Cardiac fibroblast (primary cell): Measurements from ENCODE around the gene GADD45G.

ENCODE experiments used
- DNase-seq, 2 donors: peaks; one replicate each; pipeline versions ENCODE4 v3.0.0 to v3.0.0-alpha.2; 2010; ENCODE audit warnings: low read depth in 2 of 2
- H3K4me3 ChIP-seq, 2 donors: replicated peaks in 1 of 2; 1 replicate in 1 of 2; 2 replicates in 1 of 2; pipeline ENCODE4 v1.5.1; 2011; ENCODE audit warnings: low read depth in 2 of 2, low read length in 2 of 2, mild to moderate bottlenecking in 2 of 2, moderate library complexity in 1 of 2
- CTCF ChIP-seq: IDR thresholded peaks from one replicate; pipeline ENCODE4 v1.5.1; 2011; ENCODE audit warnings: low read depth, mild to moderate bottlenecking, low read length, inconsistent platforms

Gene GADD45G

GRCh38 chr9:89649039-89649691 lies 44.4 kb downstream of the GADD45G start:
- DNase-seq = no peak
- H3K4me3 ChIP-seq = no peak overlapping the region
- no peak for TF ChIP-seq CTCF

- no peak for TF ChIP-seq CTCF
- no peak for DNase-seq
- H3K4me3 ChIP-seq = no peak overlapping the region
Measured at GRCh38 chr9:89654025-89654662, 49.3 kb downstream of the GADD45G start.

- no peak overlapping the region for H3K4me3 ChIP-seq
- no peak for TF ChIP-seq CTCF
- no peak for DNase-seq
Measured at GRCh38 chr9:89655056-89655989, 50.5 kb downstream of the GADD45G start.
